Inflammatory macrophage (primary cell): ENCODE data around the gene ANO10.
"Not testable (repeated sequence)": the region's sequence is repeated elsewhere in the genome, so short reads cannot be mapped to it uniquely, and the experiment has no call there.

ENCODE experiments used
- DNase-seq, 2 donors: peaks; one replicate each; pipeline ENCODE4 v3.0.0-alpha.2; 2020 to 2022

ANO10 gene

DNA sequence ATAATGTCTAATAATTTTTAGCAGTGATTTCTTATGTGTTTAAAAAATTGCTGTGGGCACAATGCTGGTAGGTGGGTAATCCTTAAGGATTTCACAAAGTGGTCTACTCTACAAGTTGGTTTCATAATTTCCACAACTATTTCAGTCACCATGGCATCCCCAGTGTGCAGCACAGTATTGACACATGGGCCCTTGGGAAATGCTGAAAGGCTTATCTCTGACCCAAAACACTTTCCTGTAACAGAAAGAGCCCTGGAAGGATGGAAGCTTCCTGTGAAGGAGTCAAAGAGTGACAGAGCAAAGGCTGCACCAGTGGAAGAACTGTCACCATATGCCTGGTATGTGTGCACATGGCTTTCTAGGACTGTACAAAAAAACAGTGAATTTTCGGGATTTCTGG, 153.7 kb downstream of the ANO10 start:
- DNase-seq = no peak

DNA sequence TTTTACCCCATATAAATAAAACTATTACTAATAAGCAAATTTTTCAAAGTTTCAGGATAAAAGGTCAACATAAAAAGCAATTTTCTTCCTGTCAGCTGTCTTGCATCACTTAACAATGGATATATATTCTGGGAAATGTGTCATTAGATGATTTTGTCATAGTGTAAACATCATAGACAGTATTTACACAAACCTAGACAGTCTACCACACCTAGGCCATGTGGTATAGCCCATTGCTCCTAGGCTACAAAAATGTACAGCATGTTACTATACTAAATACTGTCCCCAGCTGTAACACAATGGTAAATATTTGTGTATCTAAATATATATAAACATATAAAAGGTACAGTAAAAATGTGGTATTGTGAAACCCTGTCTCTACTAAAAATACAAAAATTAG, 156.7 kb downstream of the ANO10 start:
- DNase-seq = no peak

DNA sequence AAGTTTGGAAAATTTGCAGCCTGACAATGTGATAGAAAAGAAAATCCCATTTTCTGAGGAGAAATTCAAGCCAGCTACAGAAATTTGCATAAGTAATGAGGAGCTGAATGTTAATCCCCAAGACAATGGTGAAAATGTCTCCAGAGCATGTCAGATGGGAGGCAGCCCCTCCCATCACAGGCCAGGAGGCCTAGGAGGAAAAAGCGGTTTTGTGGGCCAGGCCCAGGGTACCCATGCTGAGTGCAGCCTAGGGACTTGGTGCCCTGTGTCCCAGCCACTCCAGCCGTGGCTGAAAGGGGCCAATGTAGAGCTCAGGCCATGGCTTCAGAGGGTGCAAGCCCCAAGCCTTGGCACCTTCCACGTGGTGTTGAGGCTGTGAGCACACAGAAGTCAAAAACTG, 159.2 kb downstream of the ANO10 start:
- not testable (repeated sequence) for DNase-seq

DNA sequence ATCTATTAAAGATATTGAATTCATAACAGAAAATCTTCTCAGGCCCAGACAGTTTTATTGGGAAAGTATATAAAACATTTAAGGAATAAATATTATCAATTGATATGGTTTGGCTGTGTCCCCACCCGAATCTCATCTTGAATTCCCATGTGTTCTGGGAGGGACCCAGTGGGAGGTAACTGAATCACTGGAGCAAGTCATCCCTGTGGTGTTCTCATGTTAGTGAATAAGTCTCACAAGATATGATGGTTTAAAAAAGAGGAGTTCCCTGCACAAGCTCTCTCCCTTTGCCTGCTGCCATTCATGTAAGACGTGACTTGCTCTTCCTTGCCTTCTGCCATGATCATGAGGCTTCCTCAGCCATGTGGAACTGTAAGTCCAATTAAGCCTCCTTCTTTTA, 160.5 kb downstream of the ANO10 start:
- DNase-seq = no peak

DNA sequence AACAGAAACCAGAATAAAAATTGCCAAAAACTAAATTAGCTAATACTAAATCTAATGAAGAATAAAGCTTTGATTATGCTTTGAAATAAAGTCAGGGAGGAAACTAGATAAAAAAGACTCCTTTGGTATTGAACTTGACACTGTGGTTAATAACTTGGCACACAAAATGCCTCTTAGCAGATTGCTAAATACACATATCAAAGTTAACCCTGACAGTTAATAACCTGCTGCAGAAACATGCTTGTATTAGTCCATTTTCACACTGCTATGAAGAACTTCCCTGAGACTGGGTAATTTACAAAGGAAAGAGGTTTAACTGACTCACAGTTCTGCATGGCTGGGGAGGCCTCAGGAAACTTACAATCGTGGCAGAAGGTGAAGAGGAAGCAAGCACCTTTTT, 164.8 kb downstream of the ANO10 start:
- DNase-seq = not testable (repeated sequence)

DNA sequence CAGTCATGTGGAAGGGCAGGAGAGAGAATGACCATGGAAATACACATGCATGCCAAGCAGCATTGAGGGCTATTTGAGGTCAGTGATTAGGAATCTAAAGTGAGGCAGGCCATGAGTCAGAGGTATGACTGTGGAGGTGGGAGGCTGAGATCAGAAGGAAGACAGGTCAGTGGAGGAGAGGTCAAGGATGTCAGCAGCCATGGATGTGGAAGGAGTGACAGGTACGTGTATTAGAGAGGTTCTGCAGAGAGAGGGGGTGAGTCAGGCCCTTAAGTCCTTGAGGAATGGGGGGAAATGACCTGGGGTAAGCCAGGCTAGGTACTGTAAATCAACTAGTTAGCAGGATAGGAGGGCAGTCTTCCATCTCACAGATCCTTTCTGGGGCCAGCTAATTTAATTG, 166.6 kb downstream of the ANO10 start:
- DNase-seq = peak in 1 of 2 donors; percentile 22

DNA sequence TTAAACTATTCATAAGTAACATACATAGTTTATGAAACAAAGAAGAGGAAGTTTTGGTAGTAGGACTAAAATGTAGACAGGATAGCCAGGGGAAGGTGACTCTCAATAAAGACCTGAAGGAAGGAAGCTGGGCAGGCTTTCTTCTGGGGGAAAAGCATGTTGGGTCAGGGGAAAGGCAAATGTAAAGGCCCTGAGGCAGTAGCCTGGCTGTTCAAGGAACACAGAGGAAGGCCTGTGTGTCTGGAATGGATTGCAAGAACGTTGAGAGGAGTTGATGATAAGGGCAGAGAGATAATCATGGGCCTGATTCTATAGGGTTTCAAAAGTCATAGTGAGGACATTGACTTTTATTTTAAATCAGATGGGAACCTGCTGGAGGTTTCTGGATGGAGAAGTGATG, 167.8 kb downstream of the ANO10 start:
- DNase-seq = no peak

DNA sequence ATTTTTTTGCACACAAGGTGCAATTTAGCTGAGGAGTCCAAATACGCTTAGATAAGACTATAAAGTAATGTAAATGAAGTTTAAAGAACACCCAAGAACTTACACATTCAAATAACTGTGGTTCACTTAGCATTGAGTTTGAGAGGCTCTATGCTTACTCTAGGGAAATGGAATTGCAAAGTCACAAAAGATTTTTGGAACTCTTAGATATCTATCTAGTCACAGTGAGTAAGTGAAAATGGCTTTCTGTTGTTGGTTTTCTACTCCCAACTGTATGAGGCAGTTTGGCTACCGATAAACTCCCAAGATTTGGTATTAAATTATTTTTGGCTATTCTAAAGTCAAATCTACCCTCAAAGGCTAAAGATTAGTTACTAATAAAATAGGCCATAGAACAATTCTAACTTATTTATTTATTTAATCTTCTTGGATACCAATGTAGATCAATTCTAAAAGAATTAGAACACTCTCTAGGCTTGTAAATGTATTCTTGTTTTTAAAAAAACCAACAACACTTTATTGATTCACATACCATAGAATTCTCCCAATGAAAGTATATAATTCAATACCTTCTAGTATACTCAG, 170.0 kb downstream of the ANO10 start:
- no peak for DNase-seq

DNA sequence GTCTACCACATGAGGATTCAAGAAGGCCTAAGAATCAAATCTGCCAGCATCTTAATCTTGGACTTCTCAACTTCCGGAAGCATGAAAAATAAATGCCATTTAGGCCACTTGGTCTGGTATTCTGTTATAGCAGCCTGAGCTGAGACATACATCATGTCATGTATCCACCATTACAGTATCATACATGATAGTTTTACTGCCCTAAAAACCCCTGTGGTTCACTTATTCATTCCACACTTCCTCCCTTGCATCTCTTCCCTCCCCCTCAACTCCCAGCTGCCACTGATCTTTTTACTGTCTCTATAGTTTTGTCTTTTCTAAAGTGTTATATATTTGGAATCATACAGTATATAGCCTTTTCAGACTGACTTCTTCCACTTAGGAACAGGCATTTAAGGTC, 173.7 kb downstream of the ANO10 start:
- no peak for DNase-seq

- DNase-seq = no peak
Measured at GRCh38 chr3:43445820-43446219, 176.0 kb downstream of the ANO10 start.

- DNase-seq = no peak
Measured at GRCh38 chr3:43442872-43443395, 178.9 kb downstream of the ANO10 start.

GRCh38 chr3:43436507-43437140, 185.2 kb downstream of the ANO10 start:
- no peak for DNase-seq

DNA sequence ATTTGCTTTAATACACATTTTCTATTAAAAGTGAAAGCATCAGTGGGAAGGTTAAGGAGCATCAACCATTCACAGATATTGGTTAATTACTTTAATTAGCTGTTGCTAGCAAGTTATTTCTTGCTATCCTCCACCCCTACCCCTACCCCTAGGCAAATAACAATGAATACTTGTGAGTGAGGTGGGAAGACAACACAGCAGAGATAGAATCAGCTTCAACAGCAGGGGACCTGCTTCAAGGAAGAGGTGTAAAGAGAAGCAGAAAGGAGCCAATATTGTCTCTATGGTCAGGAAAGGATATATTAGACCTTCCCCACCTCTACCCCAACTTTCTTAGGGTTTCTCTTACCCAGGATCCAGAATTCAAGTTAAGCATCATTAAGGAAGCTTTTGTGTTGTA, 186.1 kb downstream of the ANO10 start:
- DNase-seq = no peak

GRCh38 chr3:43434431-43434830, 187.4 kb downstream of the ANO10 start:
- no peak for DNase-seq

DNA sequence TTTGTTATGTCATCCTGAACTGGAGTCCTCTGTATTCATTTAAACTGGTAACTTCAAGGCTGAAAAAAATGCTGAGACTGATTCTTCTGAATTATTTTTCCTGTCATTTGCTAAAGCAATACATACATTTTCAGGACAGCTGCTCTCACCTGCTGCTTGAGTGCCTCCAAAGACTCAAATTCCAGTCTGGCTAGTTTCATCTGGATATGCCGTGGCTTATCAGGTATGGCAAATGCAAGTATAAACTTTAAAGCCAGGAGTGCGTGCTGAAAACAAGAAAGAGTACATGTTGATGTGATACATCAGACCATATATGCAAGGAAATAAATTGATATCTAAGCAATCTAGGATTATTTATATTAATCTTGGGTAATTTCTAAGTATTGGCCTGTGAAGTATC, 189.3 kb downstream of the ANO10 start:
- no peak for DNase-seq

DNA sequence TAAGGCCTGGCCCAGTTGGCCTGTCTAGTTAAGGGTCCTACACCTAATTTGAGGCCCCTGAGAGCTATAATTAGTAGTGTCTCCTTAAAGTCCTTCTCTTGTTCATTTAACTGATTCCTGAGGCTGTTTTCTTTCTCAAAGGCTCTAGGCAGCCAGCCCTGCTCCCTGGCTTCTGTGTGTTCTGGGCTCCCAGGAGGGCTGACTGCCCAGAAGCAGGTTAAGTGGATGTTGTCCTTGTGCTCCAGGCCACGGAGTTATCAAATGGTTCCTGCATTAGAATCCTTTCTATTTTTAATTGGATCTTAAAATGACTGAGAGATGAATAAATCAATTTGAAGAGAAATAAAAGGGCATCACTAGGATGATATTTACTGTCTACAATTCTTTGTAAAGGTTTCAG, 195.4 kb downstream of the ANO10 start:
- no peak for DNase-seq

- DNase-seq = no peak
Measured at GRCh38 chr3:43425829-43426228, 196.0 kb downstream of the ANO10 start.

DNA sequence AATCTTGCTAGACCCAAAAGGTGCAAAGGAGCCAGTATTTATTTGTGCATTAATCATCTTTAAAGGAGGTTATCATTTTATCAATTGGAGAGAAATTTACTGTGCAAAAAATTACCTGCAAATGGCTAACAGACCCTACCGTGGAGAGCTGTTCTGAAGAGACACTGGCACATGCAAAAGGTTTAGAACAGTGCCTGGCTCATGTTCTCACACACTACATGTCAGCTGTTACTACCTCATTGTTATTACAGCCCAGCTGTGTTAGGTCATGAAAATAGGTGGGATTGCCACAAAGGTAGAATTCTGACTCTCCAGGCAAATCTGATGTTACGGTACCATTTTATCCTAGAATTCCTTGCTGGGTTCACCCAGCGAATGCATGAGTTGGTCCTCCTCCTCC, 198.2 kb downstream of the ANO10 start:
- DNase-seq = no peak

- DNase-seq = no peak
Measured at GRCh38 chr3:43423142-43423541, 198.7 kb downstream of the ANO10 start.

- no peak for DNase-seq
Measured at GRCh38 chr3:43418601-43419272, 203.1 kb downstream of the ANO10 start.

- no peak for DNase-seq
Measured at GRCh38 chr3:43417133-43417532, 204.7 kb downstream of the ANO10 start.

- DNase-seq = no peak
Measured at GRCh38 chr3:43415088-43415487, 206.7 kb downstream of the ANO10 start.

DNA sequence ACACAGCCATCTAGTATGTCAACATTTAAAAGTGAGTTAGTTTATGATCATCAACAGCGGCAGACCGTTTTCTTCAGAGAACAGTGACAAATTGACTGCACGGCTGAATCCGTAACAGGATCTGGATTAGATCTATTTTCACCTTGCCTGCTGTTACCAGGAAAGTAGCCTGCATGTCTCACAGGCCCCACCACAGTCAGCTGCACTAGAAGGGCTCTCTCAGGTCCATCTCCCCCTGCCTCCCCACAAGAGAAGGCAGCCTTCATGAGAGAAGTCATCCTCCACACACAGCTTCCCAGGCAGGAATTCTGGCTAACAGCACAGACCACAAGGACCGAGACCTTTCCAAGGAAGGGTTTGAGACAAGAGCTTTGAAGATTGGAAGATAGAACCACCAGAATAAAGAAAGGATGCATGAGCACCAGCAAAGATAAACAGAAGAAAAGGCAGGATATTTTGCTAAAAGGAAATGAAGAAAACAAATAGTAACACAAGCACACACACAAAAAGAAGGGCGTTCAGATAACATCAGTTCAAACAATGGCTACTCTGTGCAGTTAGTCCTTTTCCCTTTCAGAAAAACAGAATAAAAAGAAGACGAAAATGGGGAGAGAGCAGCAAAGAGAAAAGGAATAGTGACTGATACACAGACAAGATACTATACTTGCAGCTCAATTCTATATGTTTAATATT, 208.0 kb downstream of the ANO10 start:
- no peak for DNase-seq

GRCh38 chr3:43411429-43411828, 210.4 kb downstream of the ANO10 start:
- no peak for DNase-seq
